GM12878 (cell line): ENCODE results near the gene MATN1. TPM values are rescaled to one million over a fixed set of nuclear protein-coding genes. Genes with fewer than 3 reads are reported as not detected.

Source experiments
- ATAC-seq: fragments of 200-7000 bp; cut with Tn5 transposase; 3 replicates; pipeline ENCODE4 v1.9.1; 2020; ENCODE audit warnings: mild to moderate bottlenecking, moderate library complexity
- BruUV-seq: library from RNA; stranded (reverse); fragments of 400-500 nt; replicated peaks from 2 replicates; lab custom pipeline; 2021; lab: Mats Ljungman, UMichigan
- CTCF ChIA-PET: fragments of 300-600 bp; sonication (Branson Sonifier 250); formaldehyde crosslinking; extraction: SDS; loops from one replicate; lab custom pipeline; 2021; ENCODE audit warnings: inconsistent platforms; lab: Yijun Ruan, JAX
- POLR2A ChIA-PET: fragments of 350-600 bp; formaldehyde crosslinking; extraction: SDS; loops from one replicate; lab custom pipeline; 2021; ENCODE audit warnings: inconsistent platforms; lab: Charles Lee
- RAD21 ChIA-PET: fragments of 300-600 bp; sonication (Branson Sonifier 250); formaldehyde crosslinking; loops from one replicate; lab custom pipeline; 2023; ENCODE audit warnings: antibody characterized with exemption; ENCODE audit not compliant: unreplicated experiment; lab: Charles Lee
- SMC1A ChIA-PET: fragments of 300-600 bp; sonication (Branson Sonifier 250); formaldehyde crosslinking; loops from one replicate; lab custom pipeline; 2023; ENCODE audit not compliant: unreplicated experiment, uncharacterized antibody; lab: Charles Lee
- DNase-seq: peaks from one replicate; pipeline ENCODE4 v3.0.0-alpha.2; 2011; ENCODE audit warnings: low read depth, low spot score
- FAIRE-seq: peaks from 3 replicates; lab custom pipeline; 2011; peaks lifted over from hg19 to GRCh38; lab: Jason Lieb, UNC
- H2AFZ ChIP-seq: 2 replicates; pipeline ENCODE4 v1.6.0; 2011; ENCODE audit warnings: low read depth, low read length, control low read depth; ENCODE audit not compliant: control insufficient read depth
- H3K27ac ChIP-seq: 2 replicates; pipeline ENCODE4 v1.5.1; 2011; ENCODE audit warnings: control low read depth; ENCODE audit not compliant: control insufficient read depth, insufficient read depth
- H3K27me3 ChIP-seq, 2 experiments: replicated peaks in 1 of 2; 2 replicates each; pipeline versions ENCODE4 v1.6.0 to v1.6.1; 2011; ENCODE audit warnings: low read length in 1 of 2; ENCODE audit not compliant: control insufficient read depth in 2 of 2, insufficient read depth in 2 of 2
- H3K36me3 ChIP-seq, 2 experiments: 2 replicates each; pipeline ENCODE4 v1.5.1; 2011; ENCODE audit warnings: low read length in 1 of 2; ENCODE audit not compliant: control insufficient read depth in 2 of 2, insufficient read depth in 2 of 2
- H3K4me1 ChIP-seq: 2 replicates; pipeline ENCODE4 v1.6.1; 2011; ENCODE audit warnings: mild to moderate bottlenecking, low read length, moderate library complexity, mixed read lengths; ENCODE audit not compliant: control insufficient read depth, insufficient read depth
- H3K4me2 ChIP-seq: 2 replicates; pipeline ENCODE4 v1.6.0; 2011; ENCODE audit warnings: control low read depth; ENCODE audit not compliant: control insufficient read depth, insufficient read depth
- H3K4me3 ChIP-seq: fragments of 200-600 bp; sonication (generic); 2 replicates; pipeline ENCODE4 v1.5.1; 2016
- H3K79me2 ChIP-seq: 2 replicates; pipeline ENCODE4 v1.6.0; 2011; ENCODE audit warnings: low read length; ENCODE audit not compliant: control insufficient read depth, insufficient read depth
- H3K9ac ChIP-seq: 2 replicates; pipeline ENCODE4 v1.8.0; 2011; ENCODE audit warnings: low read length, control low read depth, mixed read lengths; ENCODE audit not compliant: control insufficient read depth, insufficient read depth
- H3K9me3 ChIP-seq: replicated peaks from 3 replicates; pipeline ENCODE4 v1.5.1; 2011; ENCODE audit warnings: mild to moderate bottlenecking, low read length; ENCODE audit not compliant: control insufficient read depth, insufficient read depth
- H4K20me1 ChIP-seq: 2 replicates; pipeline ENCODE4 v1.6.0; 2011; ENCODE audit not compliant: control insufficient read depth, insufficient read depth
- BCL11A ChIP-seq: IDR thresholded peaks from 2 replicates; pipeline ENCODE4 v1.6.1; 2011; ENCODE audit warnings: low read depth, low read length
- CHD1 ChIP-seq: IDR thresholded peaks from 2 replicates; pipeline ENCODE4 v1.6.1; 2012; ENCODE audit warnings: low read depth, low read length, improper control_type of control experiment
- E2F8 ChIP-seq: fragments of 450-650 bp; IDR thresholded peaks from 2 replicates; pipeline ENCODE4 v1.6.1; 2018; ENCODE audit warnings: mild to moderate bottlenecking, low read depth, moderate library complexity; ENCODE audit not compliant: partially characterized antibody
- FOS ChIP-seq: IDR thresholded peaks from 3 replicates; pipeline ENCODE4 v1.6.1; 2011; ENCODE audit warnings: borderline replicate concordance; ENCODE audit not compliant: insufficient read length; ENCODE audit errors: extremely low read depth
- IRF3 ChIP-seq: fragments of 450-650 bp; IDR thresholded peaks from 2 replicates; pipeline ENCODE4 v1.6.1; 2014; ENCODE audit warnings: mild to moderate bottlenecking
- PBX3 ChIP-seq: IDR thresholded peaks from 2 replicates; pipeline ENCODE4 v1.6.1; 2011; ENCODE audit warnings: mild to moderate bottlenecking, low read depth, low read length, moderate library complexity; ENCODE audit not compliant: insufficient replicate concordance
- PKNOX1 ChIP-seq: fragments of 450-650 bp; IDR thresholded peaks from 2 replicates; pipeline ENCODE4 v1.6.1; 2016; ENCODE audit warnings: mild to moderate bottlenecking
- POLR2AphosphoS5 ChIP-seq: IDR thresholded peaks from 2 replicates; pipeline ENCODE4 v1.6.1; 2011; ENCODE audit warnings: mild to moderate bottlenecking, low read length, inconsistent platforms
- SMARCA5 ChIP-seq: fragments of 450-650 bp; IDR thresholded peaks from 2 replicates; pipeline ENCODE4 v1.6.1; 2017; ENCODE audit warnings: mild to moderate bottlenecking
- ZNF24 ChIP-seq: fragments of 450-650 bp; IDR thresholded peaks from 2 replicates; pipeline ENCODE4 v1.6.1; 2017; ENCODE audit warnings: antibody characterized with exemption, mild to moderate bottlenecking
- ZNF622 ChIP-seq: fragments of 450-650 bp; IDR thresholded peaks from 2 replicates; pipeline ENCODE4 v1.6.1; 2017; ENCODE audit warnings: mild to moderate bottlenecking, inconsistent platforms
- WGBS: methylation state at CpG from one replicate; pipeline ENCODE4 v1.1.6; 2016; ENCODE audit warnings: low lambda C conversion rate; ENCODE audit not compliant: insufficient replicate concordance, insufficient coverage; ENCODE audit errors: missing lambda C conversion rate; 5-methylcytosine and 5-hydroxymethylcytosine counted together
- in situ Hi-C: fragments of 300-500 bp; cut with MboI; formaldehyde crosslinking; loops from 9 replicates; pipeline ENCODE4 v1.14.3; 2018; ENCODE audit warnings: mixed read lengths
- intact Hi-C: fragments of 100-400 bp; cut with micrococcal nuclease; formaldehyde crosslinking; loops from one replicate; pipeline ENCODE4 v1.14.2; 2022; ENCODE audit not compliant: unreplicated experiment
- polyA plus RNA-seq, 11 experiments: library from polyadenylated mRNA; depleted of rRNA in 4 of 11; unstranded in 6 of 11; stranded (reverse) in 5 of 11; fragments of >200 nt; fragmentation: Nextera tagmentation in 4 of 11; fragmentation: Illumina TruSeq in 1 of 11; extraction: Ambion mirVana in 4 of 11; extraction: Trizol in 1 of 11; gene quantifications; 1 replicate in 1 of 11; 2 replicates in 10 of 11; pipeline versions ENCODE4 v1.2.1 to v1.2.3, GENCODE V29; 2011 to 2016; ENCODE audit warnings: inconsistent platforms in 2 of 11, missing spikeins in 2 of 11, low read depth in 1 of 11
- total RNA-seq, 4 experiments: library from RNA; depleted of rRNA in 3 of 4; stranded (reverse); fragments of >200 nt in 3 of 4; fragmentation: Illumina TruSeq in 1 of 4; extraction: Trizol in 1 of 4; gene quantifications; 2 replicates each; pipeline versions ENCODE4 v1.2.1 to v1.2.3, GENCODE V29; 2013 to 2021

Gene MATN1
- total and polyA plus RNA-seq, 10 of the 15 experiments (the other 5 are each of a cell fraction or from before 2014, with no cell fraction given): 0.04 to 0.50 (median 0.10) TPM; not detected in 1

GRCh38 chr1:30740251-30741238 is 17.2 kb upstream of the MATN1 start:
- RAD21 ChIA-PET: interaction anchor here (0.8 to 14.8 kb wide), 6 partner anchors 8 to 39 kb away, joined by 3 to 462 read pairs (median 8); partner anchors contain the start of gene LAPTM5
- Histone ChIP-seq H2AFZ (no peak overlapping the region), H3K4me1 (peaks cover 61% of the 10 kb centered on the region), H3K9me3 (no peaks in the 10 kb centered on the region), H4K20me1 (peaks cover 8% of the 10 kb centered on the region), H3K4me3 (no peak overlapping the region), H3K36me3 (peaks cover 61 to 67% of the 10 kb centered on the region in 2 experiments), H3K27ac (peak overlapping the region; percentile 93), H3K79me2 (peaks cover 63% of the 10 kb centered on the region), H3K4me2 (peak overlapping the region; percentile 75), H3K27me3 (no peaks in the 10 kb centered on the region), H3K9ac (no peak overlapping the region)
- intact Hi-C loops (loop anchor here (5.0 kb wide), 1 partner anchor 37 kb away; no protein-coding TSS in a partner anchor), in situ Hi-C loops (no loop called here)
- POLR2A ChIA-PET: interaction anchor here (1.3 to 22.5 kb wide), 2 partner anchors 10 to 20 kb away, joined by 6 to 741 read pairs; partner anchors contain the start of gene LAPTM5
- TSS peak; percentile 15 for BruUV-seq
- no peak for ATAC-seq
- 56% methylated on average over 12 of the region's 15 CpGs for WGBS
- SMC1A ChIA-PET: interaction anchor here (1.0 to 24.8 kb wide), 3 partner anchors 12 to 39 kb away, joined by 6 to 556 read pairs (median 440); partner anchors contain the start of genes LAPTM5 and MATN1
- CTCF ChIA-PET: interaction anchor here (0.7 to 16.5 kb wide), 6 partner anchors 8 to 61 kb away, joined by 3 to 161 read pairs (median 40); partner anchors contain the start of gene LAPTM5
- DNase-seq: no peak
- no peak for TF ChIP-seq PBX3
- TF ChIP-seq IRF3: no peak
- TF ChIP-seq PKNOX1: no peak
- 0 out of 2 replicates have a peak, but pooled peaks have one; percentile 11 for TF ChIP-seq SMARCA5
- no peak for TF ChIP-seq E2F8
- peak; percentile 64 for TF ChIP-seq POLR2AphosphoS5
- no peak for TF ChIP-seq FOS
- TF ChIP-seq BCL11A: 0 out of 2 replicates have a peak, but pooled peaks have one; percentile 16
- no peak for TF ChIP-seq ZNF622
- TF ChIP-seq ZNF24: no peak
- no peak for TF ChIP-seq CHD1
- no peak for FAIRE-seq
